ENCODE results near the gene PCBP4. TPM values are rescaled to one million over a fixed set of nuclear protein-coding genes. Genes with fewer than 3 reads are reported as not detected.

Gene PCBP4
- total RNA-seq, 1 donor from 2014 or later: 30.5 TPM

- Histone ChIP-seq H3K9me3 (ENCODE audit: low read depth) (no peaks in the 10 kb centered on the region), H2AFZ (replicated peaks) (no peak overlapping the region), H4K20me1 (ENCODE audit: low read depth) (peaks cover 16% of the 10 kb centered on the region), H3K27me3 (no peaks in the 10 kb centered on the region), H3K27ac (no peak overlapping the region), H3K4me2 (no peak overlapping the region), H3K79me2 (ENCODE audit: low read depth) (no peaks in the 10 kb centered on the region), H3F3A (ENCODE audit: low read depth) (no peaks in the 10 kb centered on the region), H3K4me1 (no peaks in the 10 kb centered on the region), H3K36me3 (no peaks in the 10 kb centered on the region), H3K9ac (no peak overlapping the region), H3K4me3 (no peak overlapping the region)
- no peak overlapping the region for H3K27ac Mint-ChIP-seq
- no peaks in the 10 kb centered on the region for H3K4me1 Mint-ChIP-seq
- peaks cover 2% of the 10 kb centered on the region for H3K36me3 Mint-ChIP-seq
- no peak for TF ChIP-seq CTCF (IDR thresholded peaks at IDR 0.05)
- no peak for TF ChIP-seq EZH2 (IDR thresholded peaks at IDR 0.05)
- TF ChIP-seq EZH2phosphoT487 (IDR thresholded peaks at IDR 0.05): no peak
- DNase-seq (ENCODE audit: low spot score): no peak
- H3K4me3 Mint-ChIP-seq: no peak overlapping the region
- no peaks in the 10 kb centered on the region for H3K9me3 Mint-ChIP-seq
- H3K27me3 Mint-ChIP-seq (ENCODE audit: insufficient read depth, low read depth): peaks cover 3% of the 10 kb centered on the region
These were observed 38.8 kb downstream of the PCBP4 start for GRCh38 chr3:51928438-51928837.

GRCh38 chr3:51927061-51927977 is 39.9 kb downstream of the PCBP4 start:
- no peak overlapping the region for H3K27ac Mint-ChIP-seq
- H3K9me3 Mint-ChIP-seq: no peaks in the 10 kb centered on the region
- H3K27me3 Mint-ChIP-seq (ENCODE audit: insufficient read depth, low read depth): peaks cover 3% of the 10 kb centered on the region
- Histone ChIP-seq H3K9me3 (ENCODE audit: low read depth) (no peaks in the 10 kb centered on the region), H3K9ac (no peak overlapping the region), H4K20me1 (ENCODE audit: low read depth) (peaks cover 16% of the 10 kb centered on the region), H3K79me2 (ENCODE audit: low read depth) (no peaks in the 10 kb centered on the region), H3K4me2 (no peak overlapping the region), H2AFZ (replicated peaks) (no peak overlapping the region), H3K4me3 (no peak overlapping the region), H3K27ac (no peak overlapping the region), H3F3A (ENCODE audit: low read depth) (no peaks in the 10 kb centered on the region), H3K36me3 (no peaks in the 10 kb centered on the region), H3K27me3 (no peaks in the 10 kb centered on the region), H3K4me1 (no peaks in the 10 kb centered on the region)
- no peak for DNase-seq (ENCODE audit: low spot score)
- H3K4me3 Mint-ChIP-seq: no peak overlapping the region
- TF ChIP-seq CTCF (IDR thresholded peaks at IDR 0.05): no peak
- no peak for TF ChIP-seq EZH2phosphoT487 (IDR thresholded peaks at IDR 0.05)
- peaks cover 2% of the 10 kb centered on the region for H3K36me3 Mint-ChIP-seq
- H3K4me1 Mint-ChIP-seq: no peaks in the 10 kb centered on the region

GRCh38 chr3:51921081-51921578 is 46.1 kb downstream of the PCBP4 start:
- H3K4me1 ChIP-seq: peaks cover 11% of the 10 kb centered on the region
- H3K4me3 ChIP-seq: no peak overlapping the region
- H3K27ac ChIP-seq: no peak overlapping the region
- H3K27me3 Mint-ChIP-seq (ENCODE audit: insufficient read depth, low read depth): no peaks in the 10 kb centered on the region
- no peaks in the 10 kb centered on the region for H4K20me1 ChIP-seq (ENCODE audit: low read depth)
- H3K79me2 ChIP-seq (ENCODE audit: low read depth): no peaks in the 10 kb centered on the region
- TF ChIP-seq EZH2phosphoT487 (IDR thresholded peaks at IDR 0.05) (no peak), CTCF (IDR thresholded peaks at IDR 0.05) (no peak)
- no peaks in the 10 kb centered on the region for H3K9me3 Mint-ChIP-seq
- no peaks in the 10 kb centered on the region for H3K36me3 Mint-ChIP-seq
- no peak for DNase-seq (ENCODE audit: low spot score)
- H3K9me3 ChIP-seq (ENCODE audit: low read depth): no peaks in the 10 kb centered on the region
- no peaks in the 10 kb centered on the region for H3F3A ChIP-seq (ENCODE audit: low read depth)
- H3K4me1 Mint-ChIP-seq: no peaks in the 10 kb centered on the region
- H3K9ac ChIP-seq: no peak overlapping the region
- H3K4me3 Mint-ChIP-seq: no peak overlapping the region
- H3K36me3 ChIP-seq: no peaks in the 10 kb centered on the region
- no peak overlapping the region for H3K27ac Mint-ChIP-seq
- H3K4me2 ChIP-seq: no peak overlapping the region
- no peak overlapping the region for H2AFZ ChIP-seq (replicated peaks)
- H3K27me3 ChIP-seq: no peaks in the 10 kb centered on the region

All from neural progenitor cell (in vitro differentiated cells).